ENCODE measurements around the gene GNAL.

DNA sequence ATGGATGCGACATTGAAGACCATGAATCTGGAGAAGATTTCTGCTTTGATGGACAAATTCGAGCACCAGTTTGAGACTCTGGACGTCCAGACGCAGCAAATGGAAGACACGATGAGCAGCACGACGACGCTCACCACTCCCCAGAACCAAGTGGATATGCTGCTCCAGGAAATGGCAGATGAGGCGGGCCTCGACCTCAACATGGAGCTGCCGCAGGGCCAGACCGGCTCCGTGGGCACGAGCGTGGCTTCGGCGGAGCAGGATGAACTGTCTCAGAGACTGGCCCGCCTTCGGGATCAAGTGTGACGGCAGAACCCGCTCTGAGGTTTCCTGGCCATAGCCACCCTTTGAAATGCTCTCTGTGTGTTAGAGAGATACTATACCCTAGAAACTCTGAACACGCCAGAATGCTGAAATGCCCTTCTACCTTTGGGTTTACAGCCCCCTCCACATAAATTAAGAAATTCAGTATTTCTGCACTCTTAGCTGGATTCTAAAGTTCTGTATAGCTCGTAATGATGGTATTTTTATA is 162.8 kb downstream of the GNAL start:
- peak; percentile 37; the same call in 1 of the 2 replicates for TF ChIP-seq MYC (IDR thresholded peaks at IDR 0.05; ENCODE audit: low read depth, low read length)
- TF ChIP-seq, protein P1, sequence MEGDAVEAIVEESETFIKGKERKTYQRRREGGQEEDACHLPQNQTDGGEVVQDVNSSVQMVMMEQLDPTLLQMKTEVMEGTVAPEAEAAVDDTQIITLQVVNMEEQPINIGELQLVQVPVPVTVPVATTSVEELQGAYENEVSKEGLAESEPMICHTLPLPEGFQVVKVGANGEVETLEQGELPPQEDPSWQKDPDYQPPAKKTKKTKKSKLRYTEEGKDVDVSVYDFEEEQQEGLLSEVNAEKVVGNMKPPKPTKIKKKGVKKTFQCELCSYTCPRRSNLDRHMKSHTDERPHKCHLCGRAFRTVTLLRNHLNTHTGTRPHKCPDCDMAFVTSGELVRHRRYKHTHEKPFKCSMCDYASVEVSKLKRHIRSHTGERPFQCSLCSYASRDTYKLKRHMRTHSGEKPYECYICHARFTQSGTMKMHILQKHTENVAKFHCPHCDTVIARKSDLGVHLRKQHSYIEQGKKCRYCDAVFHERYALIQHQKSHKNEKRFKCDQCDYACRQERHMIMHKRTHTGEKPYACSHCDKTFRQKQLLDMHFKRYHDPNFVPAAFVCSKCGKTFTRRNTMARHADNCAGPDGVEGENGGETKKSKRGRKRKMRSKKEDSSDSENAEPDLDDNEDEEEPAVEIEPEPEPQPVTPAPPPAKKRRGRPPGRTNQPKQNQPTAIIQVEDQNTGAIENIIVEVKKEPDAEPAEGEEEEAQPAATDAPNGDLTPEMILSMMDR (IDR thresholded peaks at IDR 0.05; ENCODE audit: low read depth, low read length), result no peak
- no peak for TF ChIP-seq POLR2A (IDR thresholded peaks at IDR 0.05; ENCODE audit: extremely low read depth, insufficient read length)

Measured in NB4 (cell line).